Fibroblast of skin of right biceps (primary cell): Measurements from ENCODE around the gene PARD3B.
A peak's percentile ranks its signal among the peaks of the same experiment; 100 is the strongest.

Experiments
- DNase-seq: peaks from one replicate; pipeline ENCODE4 v3.0.0-alpha.2; 2013

The PARD3B gene

GRCh38 chr2:205022841-205023240, 477.6 kb downstream of the PARD3B start:
- no peak for DNase-seq

GRCh38 chr2:205024822-205025518, 479.7 kb downstream of the PARD3B start:
- peak; percentile 96 for DNase-seq

GRCh38 chr2:205025580-205026240, 480.4 kb downstream of the PARD3B start:
- no peak for DNase-seq

GRCh38 chr2:205030695-205031094, 485.4 kb downstream of the PARD3B start:
- no peak for DNase-seq

- no peak for DNase-seq
Observed at GRCh38 chr2:205032093-205032551, 486.8 kb downstream of the PARD3B start.

- no peak for DNase-seq
Observed at GRCh38 chr2:205033431-205033830, 488.2 kb downstream of the PARD3B start.

- DNase-seq, result no peak
Observed at GRCh38 chr2:205034034-205034433, 488.8 kb downstream of the PARD3B start.

- DNase-seq, result no peak
Observed at GRCh38 chr2:205040323-205040722, 495.0 kb downstream of the PARD3B start.

- no peak for DNase-seq
Observed at GRCh38 chr2:205041472-205042130, 496.3 kb downstream of the PARD3B start.

- DNase-seq, result no peak
Observed at GRCh38 chr2:205043285-205043684, 498.0 kb downstream of the PARD3B start.

GRCh38 chr2:205045706-205046105, 500.4 kb downstream of the PARD3B start:
- DNase-seq, result no peak

- no peak for DNase-seq
Observed at GRCh38 chr2:205047273-205047839, 502.1 kb downstream of the PARD3B start.

GRCh38 chr2:205051417-205051816, 506.1 kb downstream of the PARD3B start:
- DNase-seq, result peak; percentile 6

- no peak for DNase-seq
Observed at GRCh38 chr2:205052781-205053180, 507.5 kb downstream of the PARD3B start.

- peak; percentile 12 for DNase-seq
Observed at GRCh38 chr2:205053827-205054410, 508.6 kb downstream of the PARD3B start.

- no peak for DNase-seq
Observed at GRCh38 chr2:205054789-205055188, 509.5 kb downstream of the PARD3B start.

GRCh38 chr2:205055251-205055650, 510.0 kb downstream of the PARD3B start:
- DNase-seq, result no peak

- DNase-seq, result peak; percentile 54
Observed at GRCh38 chr2:205056151-205056561, 510.9 kb downstream of the PARD3B start.

GRCh38 chr2:205058409-205058808, 513.1 kb downstream of the PARD3B start:
- peak; percentile 9 for DNase-seq

- DNase-seq, result peak; percentile 87
Observed at GRCh38 chr2:205060269-205060668, 515.0 kb downstream of the PARD3B start.

GRCh38 chr2:205066081-205066480, 520.8 kb downstream of the PARD3B start:
- DNase-seq, result no peak

GRCh38 chr2:205069928-205070327, 524.7 kb downstream of the PARD3B start:
- no peak for DNase-seq

- no peak for DNase-seq
Observed at GRCh38 chr2:205070889-205071288, 525.6 kb downstream of the PARD3B start.
